Calu3 (cell line): ENCODE measurements around the gene ZC3H7B. TPM values are rescaled to one million over a fixed set of nuclear protein-coding genes. Genes with fewer than 3 reads are reported as not detected.

Source experiments
- BruUV-seq: library from RNA; stranded (reverse); fragments of 400-500 nt; replicated peaks from 2 replicates; lab custom pipeline; 2021; lab: Mats Ljungman, UMichigan
- CTCF ChIA-PET: fragments of 300-600 bp; sonication (Branson Sonifier 250); formaldehyde crosslinking; loops from one replicate; lab custom pipeline; 2022; ENCODE audit warnings: antibody characterized with exemption; lab: Charles Lee
- DNase-seq: peaks from one replicate; pipeline ENCODE4 v3.0.0; 2022
- H3K27ac Mint-ChIP-seq: one replicate; pipeline ENCODE4 v1.8.0; 2022; ENCODE audit warnings: mixed read lengths; ENCODE audit not compliant: unreplicated experiment
- H3K27me3 Mint-ChIP-seq: one replicate; pipeline ENCODE4 v1.8.0; 2022; ENCODE audit warnings: mixed read lengths; ENCODE audit not compliant: unreplicated experiment
- H3K36me3 Mint-ChIP-seq: one replicate; pipeline ENCODE4 v1.8.0; 2022; ENCODE audit warnings: mild to moderate bottlenecking, moderate library complexity, mixed read lengths; ENCODE audit not compliant: insufficient read depth, unreplicated experiment
- H3K4me1 Mint-ChIP-seq: one replicate; pipeline ENCODE4 v1.8.0; 2022; ENCODE audit warnings: mild to moderate bottlenecking, low read depth, mixed read lengths; ENCODE audit not compliant: unreplicated experiment
- H3K4me3 Mint-ChIP-seq: one replicate; pipeline ENCODE4 v1.8.0; 2022; ENCODE audit warnings: mild to moderate bottlenecking, low read depth, moderate library complexity, mixed read lengths; ENCODE audit not compliant: unreplicated experiment
- H3K9me3 Mint-ChIP-seq: one replicate; pipeline ENCODE4 v1.8.0; 2022; ENCODE audit warnings: low read depth, mixed read lengths; ENCODE audit not compliant: unreplicated experiment
- CTCF ChIP-seq: fragments of 200-600 bp; IDR thresholded peaks from one replicate; pipeline ENCODE4 v1.8.0; 2022; ENCODE audit warnings: antibody characterized with exemption; ENCODE audit not compliant: unreplicated experiment
- intact Hi-C: fragments of 100-400 bp; cut with micrococcal nuclease; formaldehyde crosslinking; loops from one replicate; pipeline ENCODE4 v1.10.0; 2022; ENCODE audit not compliant: unreplicated experiment
- total RNA-seq: library from RNA; stranded (reverse); gene quantifications from 2 replicates; pipeline ENCODE4 v1.2.3, GENCODE V29; 2022

Gene ZC3H7B
- total RNA-seq, 1 experiment from 2014 or later: 53.5 TPM

- Mint-ChIP-seq H3K4me1 (no peaks in the 10 kb centered on the region), H3K9me3 (no peaks in the 10 kb centered on the region), H3K27me3 (no peaks in the 10 kb centered on the region)
Measured at GRCh38 chr22:41267958-41268357, 33.4 kb upstream of the ZC3H7B start.

GRCh38 chr22:41271787-41272186 lies 29.5 kb upstream of the ZC3H7B start:
- Mint-ChIP-seq H3K9me3 (no peaks in the 10 kb centered on the region), H3K27me3 (no peaks in the 10 kb centered on the region), H3K4me1 (no peaks in the 10 kb centered on the region), H3K4me3 (no peak overlapping the region), H3K36me3 (peaks cover 86% of the 10 kb centered on the region), H3K27ac (no peak overlapping the region)
- BruUV-seq: no TSS peak
- no peak for TF ChIP-seq CTCF
- CTCF ChIA-PET: no interaction called here
- intact Hi-C loops: no loop called here
- no peak for DNase-seq

More at GRCh38 chr22:41267958-41268357, 33.4 kb upstream of the ZC3H7B start:
- Mint-ChIP-seq H3K4me3 (no peak overlapping the region), H3K27ac (no peak overlapping the region), H3K36me3 (peaks cover 95% of the 10 kb centered on the region)
- intact Hi-C loops: no loop called here
- CTCF ChIA-PET: no interaction called here
- BruUV-seq: no TSS peak
- TF ChIP-seq CTCF: no peak
- no peak for DNase-seq

- Mint-ChIP-seq H3K27me3 (no peaks in the 10 kb centered on the region), H3K36me3 (peaks cover 84% of the 10 kb centered on the region), H3K9me3 (no peaks in the 10 kb centered on the region), H3K4me1 (no peaks in the 10 kb centered on the region), H3K4me3 (no peak overlapping the region), H3K27ac (no peak overlapping the region)
- CTCF ChIA-PET: no interaction called here
- no peak for TF ChIP-seq CTCF
- DNase-seq: no peak
- intact Hi-C loops: no loop called here
- no TSS peak for BruUV-seq
Measured at GRCh38 chr22:41273128-41273527, 28.2 kb upstream of the ZC3H7B start.

GRCh38 chr22:41274856-41275255 lies 26.5 kb upstream of the ZC3H7B start:
- no peak overlapping the region for H3K27ac Mint-ChIP-seq
- intact Hi-C loops: no loop called here
- peaks cover 84% of the 10 kb centered on the region for H3K36me3 Mint-ChIP-seq
- H3K27me3 Mint-ChIP-seq: no peaks in the 10 kb centered on the region
- H3K9me3 Mint-ChIP-seq: no peaks in the 10 kb centered on the region
- H3K4me3 Mint-ChIP-seq: no peak overlapping the region
- H3K4me1 Mint-ChIP-seq: no peaks in the 10 kb centered on the region
- no peak for TF ChIP-seq CTCF
- no peak for DNase-seq
- CTCF ChIA-PET: interaction anchor here (1.0 kb wide), 1 partner anchor 10 kb away, joined by 5 read pairs; no protein-coding TSS in a partner anchor
- no TSS peak for BruUV-seq
